PFSK-1 (cell line): Measurements from ENCODE around the gene IL36RN.

Source experiments
- FOXP2 ChIP-seq: optimal IDR thresholded peaks from 2 replicates; pipeline ENCODE3; 2011; ENCODE audit warnings: borderline replicate concordance, control low read depth, inconsistent platforms; ENCODE audit not compliant: insufficient read depth; ENCODE audit errors: extremely low read length, extremely low read depth
- POLR2AphosphoS5 ChIP-seq: IDR thresholded peaks from 2 replicates; pipeline ENCODE4 v1.6.1; 2012; ENCODE audit warnings: low read depth, mild to moderate bottlenecking, control low read depth, low read length, moderate library complexity
- REST ChIP-seq, 2 experiments: IDR thresholded peaks; 2 replicates each; pipeline versions ENCODE4 v1.6.1 to v1.8.0; 2011 to 2012; ENCODE audit warnings: low read depth in 2 of 2, low read length in 2 of 2, control low read depth in 1 of 2, inconsistent platforms in 1 of 2, mild to moderate bottlenecking in 1 of 2, moderate library complexity in 1 of 2; ENCODE audit not compliant: insufficient read depth in 1 of 2
- SIN3A ChIP-seq: IDR thresholded peaks from 2 replicates; pipeline ENCODE4 v1.6.1; 2012; ENCODE audit warnings: mild to moderate bottlenecking, low read length, moderate library complexity, borderline replicate concordance; ENCODE audit not compliant: insufficient read depth
- TAF1 ChIP-seq: IDR thresholded peaks from 2 replicates; pipeline ENCODE4 v1.6.1; 2012; ENCODE audit warnings: low read length, control low read depth, borderline replicate concordance; ENCODE audit not compliant: insufficient read depth

GRCh38 chr2:113053666-113054065 lies 5.3 kb upstream of the IL36RN start:
- TF ChIP-seq REST (IDR thresholded peaks at IDR 0.05; ENCODE audit: insufficient read depth in 1 of 2, low read depth in 2 of 2, low read length in 2 of 2) = no peak
- TF ChIP-seq POLR2AphosphoS5 = no peak
- TF ChIP-seq TAF1 = no peak
- TF ChIP-seq SIN3A = no peak
- no peak for TF ChIP-seq FOXP2
